COLO668 (cell line): Measurements from ENCODE around the gene ZSWIM3.
"Not testable (repeated sequence)": the region's sequence is repeated elsewhere in the genome, so short reads cannot be mapped to it uniquely, and the experiment has no call there.

ENCODE experiments used
- DNase-seq: peaks from one replicate; lab custom pipeline; 2025; ENCODE audit not compliant: unreplicated experiment; lab: John Stamatoyannopoulos, UW

Gene ZSWIM3

GRCh38 chr20:45859916-45860315 lies 2.5 kb downstream of the ZSWIM3 start:
- no peak for DNase-seq

- DNase-seq, result no peak
Observed at GRCh38 chr20:45860560-45861220, 3.3 kb downstream of the ZSWIM3 start.

- peak; percentile 79 for DNase-seq
Observed at GRCh38 chr20:45861221-45862075, 4.0 kb downstream of the ZSWIM3 start.

- DNase-seq, result no peak
Observed at GRCh38 chr20:45863543-45864470, 6.4 kb downstream of the ZSWIM3 start.

- no peak for DNase-seq
Observed at GRCh38 chr20:45866454-45866853, 9.0 kb downstream of the ZSWIM3 start.

GRCh38 chr20:45867136-45867818 lies 9.9 kb downstream of the ZSWIM3 start:
- no peak for DNase-seq

GRCh38 chr20:45867819-45868176 lies 10.4 kb downstream of the ZSWIM3 start:
- no peak for DNase-seq

- DNase-seq, result no peak
Observed at GRCh38 chr20:45872626-45873025, 15.2 kb downstream of the ZSWIM3 start.

- no peak for DNase-seq
Observed at GRCh38 chr20:45873409-45874103, 16.1 kb downstream of the ZSWIM3 start.

GRCh38 chr20:45874104-45874481 lies 16.7 kb downstream of the ZSWIM3 start:
- DNase-seq, result not testable (repeated sequence)

GRCh38 chr20:45874576-45874975 lies 17.2 kb downstream of the ZSWIM3 start:
- DNase-seq, result no peak

GRCh38 chr20:45878076-45878761 lies 20.8 kb downstream of the ZSWIM3 start:
- DNase-seq, result no peak

- DNase-seq, result peak; percentile 99
Observed at GRCh38 chr20:45880988-45881788, 23.8 kb downstream of the ZSWIM3 start, which contains the start of gene ZSWIM1. TSS of gene ZSWIM1 (plus strand) at chr20:45881227. CDS start at chr20:45882593, 1,366 bp downstream.

- DNase-seq, result no peak
Observed at GRCh38 chr20:45882469-45883099, 25.2 kb downstream of the ZSWIM3 start.

GRCh38 chr20:45883100-45883469 lies 25.7 kb downstream of the ZSWIM3 start:
- no peak for DNase-seq

- DNase-seq, result no peak
Observed at GRCh38 chr20:45886590-45887345, 29.4 kb downstream of the ZSWIM3 start.

GRCh38 chr20:45887346-45887715 lies 29.9 kb downstream of the ZSWIM3 start, which contains the start of gene SPATA25:
TSS of gene SPATA25 (minus strand) at chr20:45887622. CDS start at chr20:45887590, 32 bp downstream.
- no peak for DNase-seq

- no peak for DNase-seq
Observed at GRCh38 chr20:45888681-45889080, 31.3 kb downstream of the ZSWIM3 start.
